B cell (primary cell): ENCODE measurements around the gene PYY. TPM values are rescaled to one million over a fixed set of nuclear protein-coding genes. Genes with fewer than 3 reads are reported as not detected.

Source experiments
- ATAC-seq: fragments of 200-7000 bp; cut with Tn5 transposase; one replicate; pipeline ENCODE4 v1.10.0; 2021; ENCODE audit warnings: low read depth, mild to moderate bottlenecking, moderate number of reproducible peaks, moderate library complexity
- CTCF ChIA-PET: fragments of 350-600 bp; sonication (Branson Sonifier 250); formaldehyde crosslinking; loops from one replicate; lab custom pipeline; 2021; ENCODE audit warnings: antibody characterized with exemption, inconsistent platforms; lab: Charles Lee
- POLR2A ChIA-PET: fragments of 350-600 bp; sonication (Branson Sonifier 250); formaldehyde crosslinking; loops from one replicate; lab custom pipeline; 2021; ENCODE audit warnings: antibody characterized with exemption; lab: Charles Lee
- DNase-seq: peaks from one replicate; pipeline ENCODE4 v3.0.0; 2013
- H2AFZ ChIP-seq: 2 replicates; pipeline ENCODE4 v1.6.1; 2012; ENCODE audit warnings: mild to moderate bottlenecking, low read depth, low read length; ENCODE audit not compliant: insufficient read depth, poor library complexity, severe bottlenecking
- H3K27ac ChIP-seq, 2 donors: 1 replicate in 1 of 2; 2 replicates in 1 of 2; pipeline ENCODE4 v1.5.1; 2012 to 2013; ENCODE audit warnings: low read length in 2 of 2, mild to moderate bottlenecking in 2 of 2, moderate library complexity in 1 of 2
- H3K27me3 ChIP-seq, 4 experiments: fragments of 200-600 bp in 1 of 4; sonication (generic) in 1 of 4; replicated peaks in 1 of 4; 1 replicate in 2 of 4; 2 replicates in 2 of 4; pipeline versions ENCODE4 v1.6.1 to v1.7.0; 2013 to 2016; ENCODE audit warnings: low read length in 3 of 4, mild to moderate bottlenecking in 2 of 4, mixed read lengths in 1 of 4, moderate library complexity in 1 of 4; ENCODE audit not compliant: insufficient read depth in 4 of 4, control insufficient read depth in 3 of 4; ENCODE audit errors: control extremely low read depth in 1 of 4
- H3K36me3 ChIP-seq, 2 experiments: replicated peaks in 1 of 2; 1 replicate in 1 of 2; 2 replicates in 1 of 2; pipeline versions ENCODE4 v1.6.1 to v1.7.1; 2013; ENCODE audit warnings: low read length in 1 of 2; ENCODE audit not compliant: insufficient read depth in 2 of 2, control insufficient read depth in 1 of 2; ENCODE audit errors: control extremely low read depth in 1 of 2, extremely low read depth in 1 of 2
- H3K4me1 ChIP-seq, 2 donors: fragments of 200-600 bp in 1 of 2; sonication (generic) in 1 of 2; 1 replicate in 1 of 2; 2 replicates in 1 of 2; pipeline versions ENCODE4 v1.5.1 to v1.6.1; 2013 to 2017; ENCODE audit warnings: low read length in 2 of 2; ENCODE audit not compliant: control insufficient read depth in 2 of 2, insufficient read depth in 2 of 2
- H3K4me2 ChIP-seq: replicated peaks from 2 replicates; pipeline ENCODE3; 2012; ENCODE audit warnings: mild to moderate bottlenecking, low read depth, low read length; ENCODE audit not compliant: poor library complexity, severe bottlenecking
- H3K4me3 ChIP-seq, 5 experiments: fragments of 200-600 bp in 1 of 5; sonication (generic) in 1 of 5; 1 replicate in 3 of 5; 2 replicates in 2 of 5; pipeline versions ENCODE4 v1.5.1 to v1.7.0; 2011 to 2016; ENCODE audit warnings: low read length in 4 of 5, mild to moderate bottlenecking in 4 of 5, low read depth in 2 of 5, control low read depth in 1 of 5, moderate library complexity in 1 of 5; ENCODE audit not compliant: insufficient read depth in 1 of 5; ENCODE audit errors: control extremely low read depth in 1 of 5, extremely low read depth in 1 of 5
- H3K79me2 ChIP-seq: fragments of 200-600 bp; sonication (generic); one replicate; pipeline ENCODE4 v1.6.0; 2016; ENCODE audit warnings: low read length; ENCODE audit not compliant: control insufficient read depth, insufficient read depth
- H3K9ac ChIP-seq: fragments of 200-600 bp; sonication (generic); 2 replicates; pipeline ENCODE4 v1.6.1; 2017; ENCODE audit warnings: mild to moderate bottlenecking, low read length, moderate library complexity
- H3K9me3 ChIP-seq, 3 donors: one replicate each; pipeline versions ENCODE4 v1.6.1 to v1.7.1; 2013; ENCODE audit warnings: low read length in 2 of 3; ENCODE audit not compliant: control insufficient read depth in 2 of 3, insufficient read depth in 1 of 3; ENCODE audit errors: control extremely low read depth in 1 of 3
- H4K20me1 ChIP-seq: 2 replicates; pipeline ENCODE4 v1.6.0; 2012; ENCODE audit warnings: mild to moderate bottlenecking, low read length; ENCODE audit not compliant: insufficient read depth, control insufficient read depth, poor library complexity, severe bottlenecking
- H3K27ac Mint-ChIP-seq: one replicate; pipeline ENCODE4 v1.8.0; 2021; ENCODE audit warnings: mixed read lengths
- H3K27me3 Mint-ChIP-seq: one replicate; pipeline ENCODE4 v1.8.0; 2021; ENCODE audit warnings: mixed read lengths
- H3K4me1 Mint-ChIP-seq: one replicate; pipeline ENCODE4 v1.8.0; 2021; ENCODE audit warnings: mixed read lengths
- H3K4me3 Mint-ChIP-seq: one replicate; pipeline ENCODE4 v1.8.0; 2021; ENCODE audit warnings: mixed read lengths
- H3K9me3 Mint-ChIP-seq: one replicate; pipeline ENCODE4 v1.8.0; 2022; ENCODE audit warnings: mixed read lengths; ENCODE audit not compliant: insufficient read depth
- CTCF ChIP-seq: fragments of 200-600 bp; IDR thresholded peaks from one replicate; pipeline ENCODE4 v1.8.0; 2022; ENCODE audit warnings: antibody characterized with exemption, mild to moderate bottlenecking
- EZH2 ChIP-seq: IDR thresholded peaks from 2 replicates; pipeline ENCODE4 v1.6.1; 2012; ENCODE audit warnings: borderline replicate concordance, low read depth, mild to moderate bottlenecking, moderate library complexity, low read length; ENCODE audit not compliant: insufficient read depth, poor library complexity, severe bottlenecking
- WGBS: methylation state at CpG from one replicate; pipeline ENCODE4 v1.1.5; 2013; ENCODE audit warnings: missing lambda C conversion rate; ENCODE audit not compliant: insufficient coverage; 5-methylcytosine and 5-hydroxymethylcytosine counted together
- intact Hi-C: fragments of 100-400 bp; cut with micrococcal nuclease; formaldehyde crosslinking; loops from one replicate; pipeline ENCODE4 v1.10.0; 2022
- polyA plus RNA-seq: library from polyadenylated mRNA; depleted of rRNA; stranded (reverse); fragments of >200 nt; gene quantifications from 2 replicates; pipeline ENCODE4 v1.2.3, GENCODE V29; 2012
- total RNA-seq, 2 donors: library from RNA; stranded (reverse); fragments of 120-200 nt in 1 of 2; gene quantifications; 1 replicate in 1 of 2; 2 replicates in 1 of 2; pipeline versions ENCODE4 v1.2.3 to v1.2.4, GENCODE V29; 2013 to 2022

PYY gene
- total and polyA plus RNA-seq, 2 donors (not counting 1 experiment from before 2014, with no cell fraction given), result 0.19 TPM; not detected in 1

- Mint-ChIP-seq H3K4me3 (no peak overlapping the region), H3K27ac (no peak overlapping the region), H3K4me1 (no peaks in the 10 kb centered on the region), H3K9me3 (no peaks in the 10 kb centered on the region), H3K27me3 (peaks cover 41% of the 10 kb centered on the region)
- intact Hi-C loops, result no loop called here
- Histone ChIP-seq H3K27me3 (peaks cover 0 to 4% (median 0%) of the 10 kb centered on the region in 4 experiments), H3K79me2 (no peaks in the 10 kb centered on the region), H2AFZ (no peak overlapping the region), H3K27ac (no peak overlapping the region), H4K20me1 (no peaks in the 10 kb centered on the region), H3K4me1 (no peaks in the 10 kb centered on the region), H3K4me2 (no peak overlapping the region), H3K9me3 (no peaks in the 10 kb centered on the region), H3K4me3 (no peak overlapping the region), H3K9ac (no peak overlapping the region), H3K36me3 (no peaks in the 10 kb centered on the region)
- ChIA-PET POLR2A (no interaction called here), CTCF (interaction anchor here (0.9 to 6.0 kb wide), 10 partner anchors 17 to 405 kb away, joined by 3 to 180 read pairs (median 7); partner anchors contain the start of gene HDAC5)
- ATAC-seq, result no peak
- 98% methylated on average over 6 of the region's 12 CpGs for WGBS
- TF ChIP-seq CTCF (no peak), EZH2 (no peak)
- no peak for DNase-seq
Observed at GRCh38 chr17:43945074-43945829, 8.5 kb downstream of the PYY start.

- H3K27me3 Mint-ChIP-seq, result peaks cover 36% of the 10 kb centered on the region
- Histone ChIP-seq H3K9ac (no peak within 1 kb of the TSS), H3K4me2 (no peak within 1 kb of the TSS), H3K27me3 (peaks cover 0 to 30% (median 7%) of the 10 kb centered on the region in 4 experiments), H4K20me1 (no peaks in the 10 kb centered on the region), H3K36me3 (no peaks in the 10 kb centered on the region), H2AFZ (no peak within 1 kb of the TSS), H3K27ac (no peak within 1 kb of the TSS), H3K4me3 (no peak within 1 kb of the TSS), H3K4me1 (peaks cover 10 to 11% of the 10 kb centered on the region in 2 donors), H3K79me2 (no peaks in the 10 kb centered on the region), H3K9me3 (no peaks in the 10 kb centered on the region)
- ATAC-seq (no peak), DNase-seq (no peak)
- H3K4me1 Mint-ChIP-seq, result peaks cover 11% of the 10 kb centered on the region
- no peak within 1 kb of the TSS for H3K27ac Mint-ChIP-seq
- no peak within 1 kb of the TSS for H3K4me3 Mint-ChIP-seq
- no peaks in the 10 kb centered on the region for H3K9me3 Mint-ChIP-seq
- POLR2A ChIA-PET, result no interaction called here
- TF ChIP-seq CTCF (no peak), EZH2 (no peak)
- WGBS, result 93% methylated on average over 17 of the region's 17 CpGs
- CTCF ChIA-PET, result interaction anchor here (1.3 to 6.0 kb wide), 7 partner anchors 20 to 413 kb away, joined by 3 to 180 read pairs (median 5); no protein-coding TSS in a partner anchor
- intact Hi-C loops, result loop anchor here (5.0 kb wide), 1 partner anchor 410 kb away; no protein-coding TSS in a partner anchor
Observed at GRCh38 chr17:43942051-43942685, 11.6 kb downstream of the PYY start, which contains the start of gene PPY. PPY (minus strand) TSS chr17:43942476; CDS start chr17:43941654, 822 bp downstream.
